ENCODE results near the gene DZIP3.
"Not testable (repeated sequence)": the region's sequence is repeated elsewhere in the genome, so short reads cannot be mapped to it uniquely, and the experiment has no call there.

Gene DZIP3

GRCh38 chr3:108664266-108664665 lies 74.7 kb downstream of the DZIP3 start:
- TF ChIP-seq ELF4 (IDR thresholded peaks at IDR 0.05) (no peak), L3MBTL2 (conservative IDR thresholded peaks at IDR 0.05) (no peak), SUZ12 (IDR thresholded peaks at IDR 0.05) (no peak), SP1 (IDR thresholded peaks at IDR 0.05) (no peak), LEF1 (IDR thresholded peaks at IDR 0.05; ENCODE audit: borderline replicate concordance) (no peak), CTBP1 (IDR thresholded peaks at IDR 0.05; ENCODE audit: borderline replicate concordance) (no peak)
- CTCF ChIA-PET, result no interaction called here
- POLR2A ChIA-PET, result no interaction called here
- no peak for DNase-seq (ENCODE audit: extremely low spot score)

GRCh38 chr3:108667312-108667711 lies 77.8 kb downstream of the DZIP3 start:
- ChIA-PET CTCF (interaction anchor here (0.6 kb wide), 1 partner anchor 71 kb away, joined by 3 read pairs; no protein-coding TSS in a partner anchor), POLR2A (no interaction called here)
- no peak for TF ChIP-seq SUZ12 (IDR thresholded peaks at IDR 0.05)
- no peak for TF ChIP-seq TARDBP (IDR thresholded peaks at IDR 0.05)
- no peak for TF ChIP-seq SP1 (IDR thresholded peaks at IDR 0.05)
- TF ChIP-seq ZNF384 (IDR thresholded peaks at IDR 0.05), result no peak
- TF ChIP-seq L3MBTL2 (conservative IDR thresholded peaks at IDR 0.05), result no peak
- no peak for TF ChIP-seq CTBP1 (IDR thresholded peaks at IDR 0.05; ENCODE audit: borderline replicate concordance)
- no peak for TF ChIP-seq PKNOX1 (IDR thresholded peaks at IDR 0.05)
- no peak for TF ChIP-seq FOXM1 (IDR thresholded peaks at IDR 0.05; ENCODE audit: borderline replicate concordance)
- no peak for TF ChIP-seq ELF4 (IDR thresholded peaks at IDR 0.05)
- TF ChIP-seq HDGF (IDR thresholded peaks at IDR 0.05; ENCODE audit: borderline replicate concordance), result no peak
- TF ChIP-seq FOXK2 (IDR thresholded peaks at IDR 0.05), result no peak
- TF ChIP-seq FOXA1 (IDR thresholded peaks at IDR 0.05), result no peak
- TF ChIP-seq BHLHE40 (IDR thresholded peaks at IDR 0.05; ENCODE audit: borderline replicate concordance), result no peak
- TF ChIP-seq LEF1 (IDR thresholded peaks at IDR 0.05; ENCODE audit: borderline replicate concordance), result no peak
- TF ChIP-seq NFRKB (IDR thresholded peaks at IDR 0.05), result no peak
- no peak for TF ChIP-seq ARNT (IDR thresholded peaks at IDR 0.05)
- DNase-seq (ENCODE audit: extremely low spot score), result no peak

DNA sequence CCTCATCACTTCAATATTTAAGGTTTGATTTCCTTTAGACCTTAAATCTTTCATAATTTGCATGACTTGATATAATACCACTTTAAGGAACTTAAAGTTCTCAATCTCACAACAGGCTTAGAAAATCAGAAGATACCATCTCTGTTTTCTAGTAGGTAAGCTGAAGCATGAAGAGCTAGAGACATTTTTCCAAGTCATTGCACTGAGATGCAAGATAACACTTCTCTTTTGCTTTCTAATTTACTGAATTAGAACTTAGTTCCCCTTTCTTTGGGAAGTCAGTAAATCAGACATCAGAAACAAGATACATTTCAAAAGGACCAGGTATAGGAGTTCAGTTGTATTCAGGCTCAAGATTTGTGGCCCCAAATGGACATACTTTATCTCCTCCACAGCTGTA lies 79.7 kb downstream of the DZIP3 start:
- CTCF ChIA-PET, result no interaction called here
- DNase-seq (ENCODE audit: extremely low spot score), result no peak
- POLR2A ChIA-PET, result no interaction called here
- TF ChIP-seq TARDBP (IDR thresholded peaks at IDR 0.05) (no peak), NFRKB (IDR thresholded peaks at IDR 0.05) (no peak), SUZ12 (IDR thresholded peaks at IDR 0.05) (no peak), L3MBTL2 (conservative IDR thresholded peaks at IDR 0.05) (no peak), HDGF (IDR thresholded peaks at IDR 0.05; ENCODE audit: borderline replicate concordance) (no peak), BHLHE40 (IDR thresholded peaks at IDR 0.05; ENCODE audit: borderline replicate concordance) (no peak), SP1 (IDR thresholded peaks at IDR 0.05) (no peak), ZNF384 (IDR thresholded peaks at IDR 0.05) (no peak), FOXM1 (IDR thresholded peaks at IDR 0.05; ENCODE audit: borderline replicate concordance) (no peak)

- ChIA-PET POLR2A (no interaction called here), CTCF (interaction anchor here (0.6 kb wide), 1 partner anchor 48 kb away, joined by 3 read pairs; no protein-coding TSS in a partner anchor)
- no peak for DNase-seq (ENCODE audit: extremely low spot score)
Measured at GRCh38 chr3:108672701-108673100, 83.2 kb downstream of the DZIP3 start.

DNA sequence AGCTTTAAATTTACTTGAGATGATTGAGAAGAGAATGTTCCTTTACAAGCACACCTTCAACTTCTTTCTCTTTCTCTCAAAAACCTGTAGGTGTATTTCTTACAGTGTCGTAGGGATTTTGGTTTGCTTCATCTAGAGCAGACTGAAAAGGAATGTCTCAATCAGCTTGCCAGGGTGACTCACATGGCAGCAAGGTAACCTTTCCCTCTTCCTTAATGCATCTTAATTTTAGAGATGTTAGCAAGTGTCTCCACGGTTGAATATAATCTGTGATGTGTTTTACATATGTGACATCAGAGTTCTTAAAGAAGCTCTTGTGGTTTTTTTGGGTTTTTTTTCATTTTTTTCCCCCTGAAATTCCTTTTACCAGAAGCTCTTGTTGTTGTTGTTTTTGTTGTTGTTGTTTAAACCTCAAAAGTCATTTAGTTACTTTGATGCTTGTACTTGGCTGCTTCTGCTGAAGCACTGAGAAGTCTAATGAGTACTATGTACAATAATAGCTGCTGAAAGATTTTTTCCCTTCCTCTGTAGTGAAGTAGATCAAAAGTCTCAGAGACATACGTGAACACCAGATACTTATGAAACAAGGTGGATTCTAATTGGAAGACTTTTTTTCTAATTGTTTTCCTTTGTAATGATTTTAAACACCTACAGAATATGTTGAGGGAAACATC lies 84.6 kb downstream of the DZIP3 start:
- DNase-seq (ENCODE audit: extremely low spot score), result no peak
- no peak for TF ChIP-seq HDGF (IDR thresholded peaks at IDR 0.05; ENCODE audit: borderline replicate concordance)
- no peak for TF ChIP-seq NFRKB (IDR thresholded peaks at IDR 0.05)
- TF ChIP-seq LEF1 (IDR thresholded peaks at IDR 0.05; ENCODE audit: borderline replicate concordance), result no peak
- TF ChIP-seq SP1 (IDR thresholded peaks at IDR 0.05), result no peak
- no peak for TF ChIP-seq CTBP1 (IDR thresholded peaks at IDR 0.05; ENCODE audit: borderline replicate concordance)
- ChIA-PET CTCF (no interaction called here), POLR2A (no interaction called here)

More at GRCh38 chr3:108672701-108673100, 83.2 kb downstream of the DZIP3 start:
- TF ChIP-seq HDGF (IDR thresholded peaks at IDR 0.05; ENCODE audit: borderline replicate concordance) (no peak), CTBP1 (IDR thresholded peaks at IDR 0.05; ENCODE audit: borderline replicate concordance) (no peak), LEF1 (IDR thresholded peaks at IDR 0.05; ENCODE audit: borderline replicate concordance) (no peak), FOXM1 (IDR thresholded peaks at IDR 0.05; ENCODE audit: borderline replicate concordance) (no peak), ARNT (IDR thresholded peaks at IDR 0.05) (no peak), L3MBTL2 (conservative IDR thresholded peaks at IDR 0.05) (no peak), ELF4 (IDR thresholded peaks at IDR 0.05) (no peak), FOXK2 (IDR thresholded peaks at IDR 0.05) (no peak)

GRCh38 chr3:108677811-108678210 lies 88.3 kb downstream of the DZIP3 start:
- DNase-seq (ENCODE audit: extremely low spot score), result no peak
- ChIA-PET POLR2A (no interaction called here), CTCF (no interaction called here)
- TF ChIP-seq PKNOX1 (IDR thresholded peaks at IDR 0.05) (no peak), CTBP1 (IDR thresholded peaks at IDR 0.05; ENCODE audit: borderline replicate concordance) (no peak), FOXM1 (IDR thresholded peaks at IDR 0.05; ENCODE audit: borderline replicate concordance) (no peak), NFRKB (IDR thresholded peaks at IDR 0.05) (no peak), BHLHE40 (IDR thresholded peaks at IDR 0.05; ENCODE audit: borderline replicate concordance) (no peak), ZNF384 (IDR thresholded peaks at IDR 0.05) (no peak), SP1 (IDR thresholded peaks at IDR 0.05) (no peak), ELF4 (IDR thresholded peaks at IDR 0.05) (no peak), FOXA1 (IDR thresholded peaks at IDR 0.05) (no peak), LEF1 (IDR thresholded peaks at IDR 0.05; ENCODE audit: borderline replicate concordance) (no peak), FOXK2 (IDR thresholded peaks at IDR 0.05) (no peak), TARDBP (IDR thresholded peaks at IDR 0.05) (no peak), ARNT (IDR thresholded peaks at IDR 0.05) (no peak), L3MBTL2 (conservative IDR thresholded peaks at IDR 0.05) (no peak), SUZ12 (IDR thresholded peaks at IDR 0.05) (no peak)

GRCh38 chr3:108692286-108692685 lies 102.8 kb downstream of the DZIP3 start:
- POLR2A ChIA-PET; CTCF ChIA-PET; DNase-seq (ENCODE audit: extremely low spot score): not testable (repeated sequence)

All from HEK293T (cell line).